Retinal pigment epithelial cell (primary cell): Measurements from ENCODE around the gene FOXP1.

ENCODE experiments used
- DNase-seq: peaks from one replicate; pipeline ENCODE4 v3.0.0-alpha.2; 2010; ENCODE audit warnings: low read depth
- H3K4me3 ChIP-seq: 2 replicates; pipeline ENCODE4 v1.5.1; 2011; ENCODE audit warnings: mild to moderate bottlenecking, low read length, control low read depth, moderate library complexity
- CTCF ChIP-seq: conservative IDR thresholded peaks from 2 replicates; pipeline ENCODE4 v1.5.1; 2011; ENCODE audit warnings: low read depth, low read length, control low read depth, inconsistent platforms

The FOXP1 gene

GRCh38 chr3:71225002-71225684 is 358.4 kb downstream of the FOXP1 start:
- no peak for DNase-seq
- TF ChIP-seq CTCF: no peak
- no peak overlapping the region for H3K4me3 ChIP-seq

GRCh38 chr3:71219744-71220638 is 363.5 kb downstream of the FOXP1 start:
- DNase-seq: no peak

GRCh38 chr3:71218508-71218907 is 365.0 kb downstream of the FOXP1 start:
- H3K4me3 ChIP-seq: no peak overlapping the region
- DNase-seq: no peak

More at GRCh38 chr3:71219744-71220638, 363.5 kb downstream of the FOXP1 start:
- no peak for TF ChIP-seq CTCF
- H3K4me3 ChIP-seq: no peak overlapping the region

GRCh38 chr3:71217640-71218222 is 365.8 kb downstream of the FOXP1 start:
- no peak overlapping the region for H3K4me3 ChIP-seq
- DNase-seq: no peak
- no peak for TF ChIP-seq CTCF

More at GRCh38 chr3:71218508-71218907, 365.0 kb downstream of the FOXP1 start:
- no peak for TF ChIP-seq CTCF

GRCh38 chr3:71215351-71215750 is 368.2 kb downstream of the FOXP1 start:
- TF ChIP-seq CTCF: no peak
- no peak for DNase-seq
- H3K4me3 ChIP-seq: no peak overlapping the region

- TF ChIP-seq CTCF: no peak
These were observed 368.7 kb downstream of the FOXP1 start for GRCh38 chr3:71214797-71215196.

GRCh38 chr3:71214016-71214415 is 369.5 kb downstream of the FOXP1 start:
- TF ChIP-seq CTCF: no peak
- DNase-seq: no peak
- no peak overlapping the region for H3K4me3 ChIP-seq

More at GRCh38 chr3:71214797-71215196, 368.7 kb downstream of the FOXP1 start:
- no peak overlapping the region for H3K4me3 ChIP-seq
- DNase-seq: no peak
